ENCODE results near the gene PXMP2.
"Not testable (repeated sequence)": the region's sequence is repeated elsewhere in the genome, so short reads cannot be mapped to it uniquely, and the experiment has no call there.

The PXMP2 gene

DNA sequence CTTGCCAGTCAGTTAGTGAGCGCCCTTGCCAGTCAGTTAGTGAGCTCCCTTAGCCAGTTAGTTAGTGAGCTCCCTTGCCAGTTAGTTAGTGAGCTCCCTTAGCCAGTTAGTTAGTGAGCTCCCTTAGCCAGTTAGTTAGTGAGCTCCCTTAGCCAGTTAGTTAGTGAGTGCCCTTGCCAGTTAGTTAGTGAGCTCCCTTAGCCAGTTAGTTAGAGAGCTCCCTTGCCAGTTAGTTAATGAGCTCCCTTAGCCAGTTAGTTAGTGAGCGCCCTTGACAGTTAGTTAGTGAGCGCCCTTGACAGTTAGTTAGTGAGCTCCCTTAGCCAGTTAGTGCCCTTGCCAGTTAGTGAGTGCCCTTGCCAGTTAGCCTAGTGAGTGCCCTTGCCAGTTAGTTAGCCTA lies 7.5 kb downstream of the PXMP2 start:
- not testable (repeated sequence) for DNase-seq (ENCODE audit: low read depth)

DNA sequence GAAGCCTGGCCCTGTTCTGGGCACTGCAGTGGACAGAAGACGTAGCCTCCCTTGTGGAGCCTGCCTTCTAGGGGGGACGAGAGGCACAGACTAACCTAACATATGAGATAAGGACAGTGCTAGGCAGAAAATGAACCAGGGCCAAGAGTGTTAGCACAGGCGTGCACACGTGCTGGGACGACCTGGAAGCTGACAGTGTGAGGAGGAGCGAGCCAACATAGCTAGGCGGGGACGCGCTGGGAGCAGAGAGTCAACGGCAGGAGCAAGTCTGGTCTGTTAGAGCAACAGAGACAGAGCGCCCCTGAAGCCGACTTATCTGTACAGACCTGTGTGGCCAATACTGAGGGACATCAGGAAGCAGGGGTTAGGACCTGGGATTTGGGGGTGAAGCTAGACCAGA lies 8.0 kb downstream of the PXMP2 start:
- DNase-seq (ENCODE audit: low read depth), result no peak

DNA sequence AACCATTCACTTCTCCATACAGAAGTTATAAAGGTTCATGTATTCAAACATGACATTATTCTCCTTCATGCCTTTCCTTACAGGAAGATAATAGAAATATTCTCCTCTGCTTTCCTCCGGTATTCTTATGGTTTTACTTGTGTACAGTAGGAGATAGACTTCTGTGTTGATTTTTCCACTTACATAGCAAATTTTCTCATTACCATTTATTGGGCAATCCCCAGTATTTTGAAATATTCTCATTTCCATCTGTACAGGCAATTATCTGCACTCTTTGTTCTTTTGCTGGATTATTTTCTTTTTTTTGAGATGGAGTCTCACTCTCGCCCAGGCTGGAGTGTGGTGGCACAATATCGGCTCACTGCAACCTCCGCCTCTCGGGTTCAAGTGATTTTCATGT lies 11.0 kb downstream of the PXMP2 start:
- no peak for DNase-seq (ENCODE audit: low read depth)

DNA sequence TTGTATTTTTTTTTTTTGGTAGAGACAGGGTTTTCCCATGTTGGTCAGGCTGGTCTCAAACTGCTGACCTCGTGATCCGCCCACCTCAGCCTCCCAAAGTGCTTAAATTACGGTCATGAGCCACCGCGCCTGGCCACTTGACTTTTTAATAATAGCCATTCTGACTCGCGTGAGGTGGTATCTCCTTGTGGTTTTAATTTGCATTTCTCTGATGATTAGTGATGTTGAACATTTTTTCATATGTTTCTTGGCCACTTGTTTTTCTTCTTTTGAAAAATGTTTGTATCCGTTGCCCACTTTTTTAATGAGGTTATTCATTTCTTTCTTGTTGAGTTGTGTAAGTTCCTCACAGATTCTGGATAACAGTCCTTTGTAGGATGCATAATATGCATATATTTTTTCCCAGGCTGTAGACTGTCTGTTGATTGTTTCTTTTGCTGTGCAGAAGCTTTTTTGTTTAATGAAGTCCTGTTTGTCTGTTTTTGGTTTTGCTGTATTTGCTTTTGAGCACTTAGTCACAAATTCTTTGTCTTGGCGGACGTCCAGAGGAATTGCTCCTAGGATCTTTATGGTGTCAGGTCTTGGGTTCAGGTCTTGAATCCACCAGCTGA lies 12.9 kb downstream of the PXMP2 start:
- DNase-seq (ENCODE audit: low read depth), result no peak

DNA sequence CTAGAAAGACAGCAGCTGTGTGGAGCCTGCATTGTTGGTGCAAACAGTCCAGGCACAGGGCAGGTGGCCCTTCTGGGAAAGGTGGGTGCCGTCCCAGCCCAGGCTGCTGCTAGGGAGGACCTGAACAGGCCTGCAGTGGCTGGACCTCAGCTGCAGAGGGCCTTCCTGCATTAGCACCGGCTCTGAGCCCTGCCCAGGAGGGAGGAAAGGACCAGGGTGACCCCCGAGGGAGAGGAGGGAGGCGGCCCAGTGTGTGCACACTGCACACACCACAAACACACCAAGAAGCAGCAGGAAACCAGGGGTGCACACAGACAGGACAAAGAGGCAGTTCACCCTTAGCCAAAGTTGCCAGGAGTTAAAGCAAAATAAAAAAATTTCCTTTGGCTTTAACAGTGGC lies 15.3 kb downstream of the PXMP2 start:
- no peak for DNase-seq (ENCODE audit: low read depth)

DNA sequence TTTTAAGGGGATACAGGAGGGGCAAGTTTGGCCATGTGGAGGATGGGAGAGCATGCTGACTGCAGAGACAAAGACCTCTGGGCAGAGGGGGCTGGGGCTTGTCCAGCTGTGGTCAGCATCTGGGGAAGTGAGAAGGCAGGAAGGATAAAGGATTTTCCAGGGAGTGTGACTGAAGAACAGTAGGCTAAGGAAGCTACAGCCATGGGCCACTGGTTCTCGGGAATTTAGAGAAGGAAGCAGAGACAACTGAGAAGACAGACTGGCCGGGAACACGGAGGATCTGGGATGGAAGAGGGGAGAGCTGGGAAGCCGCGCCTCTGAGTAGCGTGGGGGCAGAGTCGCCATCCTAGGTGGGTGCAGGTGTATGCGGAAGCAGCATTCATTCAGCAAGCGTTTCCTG lies 16.3 kb downstream of the PXMP2 start:
- no peak for DNase-seq (ENCODE audit: low read depth)

DNA sequence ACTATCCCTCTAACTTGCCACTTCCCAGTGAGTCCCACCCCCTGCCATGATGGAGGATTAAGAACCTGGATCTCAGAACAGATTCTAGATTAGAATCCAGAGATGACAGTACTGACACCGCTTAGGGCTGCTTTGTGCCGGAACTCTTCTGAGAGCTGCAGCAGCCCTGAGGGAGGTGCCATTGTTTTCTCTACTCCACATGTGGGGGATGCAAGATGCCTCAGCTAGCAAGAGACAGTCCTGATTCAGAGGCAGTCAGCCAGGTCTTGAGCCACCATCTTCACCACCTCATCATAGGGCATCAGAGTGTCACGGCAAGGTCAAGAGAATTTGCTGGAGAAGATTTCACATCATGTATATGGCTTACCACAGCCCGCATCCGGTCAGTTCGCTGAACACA lies 19.9 kb downstream of the PXMP2 start:
- DNase-seq (ENCODE audit: low read depth), result no peak

DNA sequence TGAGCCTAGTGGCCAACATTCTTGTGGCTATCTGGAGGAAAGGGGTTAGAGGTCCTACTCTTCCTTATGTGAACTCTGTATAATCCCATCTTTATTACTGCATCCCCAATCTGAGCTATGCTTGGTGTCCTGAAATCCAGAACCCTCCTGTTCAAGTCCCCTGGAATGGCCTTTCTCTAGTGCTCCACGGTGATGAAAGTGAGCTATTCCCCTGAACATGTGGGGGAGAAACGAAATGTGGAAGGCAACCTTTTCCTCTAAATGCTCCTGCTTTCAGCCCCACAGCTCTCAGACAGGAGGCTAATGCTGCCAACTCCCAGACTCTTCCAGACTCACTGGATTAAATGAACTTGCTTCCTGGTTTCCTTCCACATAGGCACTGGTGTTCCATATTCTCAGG lies 20.8 kb downstream of the PXMP2 start:
- no peak for DNase-seq (ENCODE audit: low read depth)

DNA sequence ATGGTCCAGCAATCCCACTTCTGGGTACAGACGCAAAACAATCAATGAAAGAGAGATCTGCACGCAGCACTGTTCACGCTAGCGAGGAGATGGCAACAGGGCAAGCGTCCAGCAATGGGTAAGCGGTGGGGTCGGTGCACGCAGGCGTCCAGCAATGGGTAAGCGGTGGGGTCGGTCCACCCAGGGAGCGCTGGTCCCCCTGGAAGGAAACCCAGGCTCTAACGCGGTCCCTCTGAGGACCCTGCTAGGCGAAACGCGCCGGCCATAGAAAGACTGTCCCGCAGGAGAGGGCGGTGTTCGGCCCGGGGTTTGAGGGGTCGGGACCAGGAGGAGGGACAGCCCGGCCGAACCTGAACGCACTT lies 22.6 kb downstream of the PXMP2 start:
- DNase-seq (ENCODE audit: low read depth), result no peak

DNA sequence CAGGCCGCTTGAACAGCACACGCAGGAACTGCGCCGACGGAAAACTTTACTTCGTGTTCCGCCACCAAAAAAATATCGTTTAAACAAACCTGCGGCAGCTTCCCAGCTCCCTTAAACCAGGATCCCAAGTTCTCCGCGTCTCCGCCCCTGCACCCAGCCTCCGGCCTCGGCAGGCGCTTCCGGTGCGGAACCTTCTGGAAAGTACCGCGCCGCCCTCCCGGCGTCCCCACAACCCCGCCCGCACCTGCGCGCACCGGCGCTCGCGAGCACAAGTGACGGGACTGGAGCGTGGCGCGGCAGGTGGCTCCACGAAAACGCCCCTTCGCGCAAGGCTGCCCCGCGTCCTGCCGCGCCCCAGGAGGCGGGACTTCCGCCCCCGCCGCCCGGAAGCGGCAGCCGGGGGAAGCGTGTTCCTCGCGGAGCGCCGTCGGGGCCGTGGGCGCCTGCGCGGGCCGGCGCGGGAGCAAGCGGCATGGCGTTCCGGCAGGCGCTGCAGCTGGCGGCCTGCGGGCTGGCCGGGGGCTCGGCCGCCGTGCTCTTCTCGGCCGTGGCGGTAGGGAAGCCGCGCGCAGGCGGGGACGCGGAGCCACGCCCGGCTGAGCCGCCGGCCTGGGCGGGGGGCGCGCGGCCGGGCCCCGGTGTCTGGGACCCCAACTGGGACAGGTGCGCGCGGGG lies 23.2 kb downstream of the PXMP2 start, which contains the start of gene PGAM5:
TSS of gene PGAM5 (plus strand) at position 438 of the 675 bp plus-strand sequence. CDS start at position 473, 35 bp downstream.
- DNase-seq (ENCODE audit: low read depth), result peak; percentile 80

DNA sequence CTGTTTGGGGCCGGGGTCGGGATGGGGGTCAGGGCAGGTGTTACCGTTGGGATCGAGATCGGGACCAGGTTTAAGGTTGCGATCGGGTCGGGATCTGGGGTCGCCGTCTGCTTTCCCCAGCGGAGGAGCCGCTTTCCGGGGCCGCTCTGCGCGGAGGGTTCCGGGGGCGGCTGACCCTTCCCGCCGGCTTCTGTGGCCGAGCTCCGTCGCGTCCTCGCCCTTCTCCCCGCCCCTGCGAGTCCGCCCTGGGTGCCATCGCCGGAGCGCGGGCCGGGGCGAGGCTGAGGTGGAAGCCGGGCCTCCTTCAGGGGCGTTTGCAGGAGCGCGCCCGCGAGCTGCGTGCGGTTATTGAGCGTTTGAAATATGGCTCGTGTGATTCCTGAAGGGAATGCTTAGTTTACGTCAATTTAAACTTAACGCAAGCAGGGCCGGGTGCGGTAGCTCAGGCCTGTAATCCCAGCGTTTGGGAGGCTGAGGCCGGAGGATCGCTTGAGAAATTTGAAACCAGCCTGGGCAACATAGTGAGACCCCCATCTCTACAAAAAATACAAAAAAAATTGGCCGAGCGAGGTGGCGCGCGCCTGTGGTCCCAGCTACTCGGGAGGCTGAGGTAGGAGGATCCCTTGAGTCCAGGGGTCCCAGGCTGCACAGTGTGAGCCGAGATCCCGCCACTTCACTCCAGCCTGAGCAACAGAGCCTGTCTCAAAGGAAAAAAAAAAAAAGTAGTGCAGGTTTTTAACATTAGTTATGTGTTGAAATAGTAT lies 23.9 kb downstream of the PXMP2 start:
- DNase-seq (ENCODE audit: low read depth), result no peak

DNA sequence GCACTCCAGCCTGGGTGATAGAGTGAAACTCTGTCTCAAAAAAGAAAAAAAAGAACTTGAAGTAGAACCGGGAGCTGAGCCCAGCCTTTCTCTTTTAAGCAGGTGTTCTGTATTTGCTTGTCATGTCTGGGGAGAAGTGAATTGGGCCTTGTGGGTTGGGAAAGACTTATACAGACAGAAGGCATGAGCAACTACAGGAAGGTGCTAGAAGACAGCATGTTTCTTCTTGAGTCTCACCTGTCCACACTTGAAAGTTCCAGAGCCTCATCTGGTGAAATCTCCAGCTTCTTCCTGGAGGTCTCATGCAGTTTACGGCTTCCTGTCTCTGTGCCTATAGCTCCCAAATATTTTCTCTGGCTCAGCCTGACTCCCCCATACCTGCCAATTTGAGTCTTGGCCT lies 25.7 kb downstream of the PXMP2 start:
- no peak for DNase-seq (ENCODE audit: low read depth)

DNA sequence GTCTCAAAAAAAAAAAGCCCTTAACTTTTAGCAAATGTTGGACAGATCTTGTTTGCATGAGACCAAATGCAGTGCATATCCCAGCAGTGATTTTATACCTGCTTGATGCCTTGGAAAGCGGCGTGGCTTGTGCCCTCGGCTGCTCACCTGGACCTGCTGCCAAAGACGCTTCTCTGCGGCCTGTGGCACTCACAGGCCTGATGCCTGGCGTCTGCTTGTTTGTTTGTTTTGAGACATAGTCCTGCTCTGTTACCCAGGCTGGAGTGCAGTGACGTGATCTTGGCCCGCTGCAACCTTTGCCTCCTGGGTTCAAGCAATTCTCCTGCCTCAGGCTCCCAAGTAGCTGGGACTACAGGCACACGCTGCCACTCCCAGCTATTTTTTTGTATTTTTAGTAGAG lies 28.5 kb downstream of the PXMP2 start:
- no peak for DNase-seq (ENCODE audit: low read depth)

DNA sequence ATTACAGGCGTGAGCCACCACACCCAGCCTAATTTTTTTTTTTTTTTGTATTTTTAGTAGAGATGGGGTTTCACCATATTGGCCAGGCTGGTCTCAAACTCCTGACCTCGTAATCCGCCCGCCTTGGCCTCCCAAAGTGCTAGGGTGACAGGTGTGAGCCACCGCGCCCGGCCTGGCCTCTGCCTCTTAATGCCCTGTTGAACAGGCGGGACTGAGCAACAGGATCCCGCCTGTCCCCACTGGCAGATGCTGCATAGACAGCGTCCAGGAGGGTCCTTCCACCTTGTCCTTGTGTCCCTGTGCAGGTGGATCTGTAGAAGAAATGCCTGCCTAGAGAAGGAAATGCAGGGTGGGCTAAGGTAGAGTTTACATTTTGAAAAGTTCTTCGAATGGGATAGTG lies 29.0 kb downstream of the PXMP2 start:
- DNase-seq (ENCODE audit: low read depth), result no peak

DNA sequence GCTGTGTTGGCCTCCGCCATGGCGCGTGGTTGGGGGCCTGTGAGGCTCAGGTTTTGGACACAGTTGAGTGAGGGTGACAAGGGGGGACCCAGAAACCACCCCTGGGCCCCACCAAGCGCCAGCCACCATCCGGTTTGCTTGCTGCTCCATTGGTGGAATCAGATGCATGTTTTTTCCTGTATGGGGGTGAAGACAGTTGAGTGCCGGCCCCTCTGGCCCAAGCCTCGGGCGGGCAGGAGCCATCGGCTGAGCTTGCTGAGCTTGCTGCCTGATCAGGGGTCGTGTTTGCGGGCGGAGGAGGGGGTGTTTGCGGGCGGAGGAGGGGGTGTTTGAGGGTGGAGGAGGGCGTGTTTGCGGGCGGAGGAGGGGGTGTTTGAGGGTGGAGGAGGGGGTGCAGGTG lies 29.6 kb downstream of the PXMP2 start:
- DNase-seq (ENCODE audit: low read depth), result no peak

DNA sequence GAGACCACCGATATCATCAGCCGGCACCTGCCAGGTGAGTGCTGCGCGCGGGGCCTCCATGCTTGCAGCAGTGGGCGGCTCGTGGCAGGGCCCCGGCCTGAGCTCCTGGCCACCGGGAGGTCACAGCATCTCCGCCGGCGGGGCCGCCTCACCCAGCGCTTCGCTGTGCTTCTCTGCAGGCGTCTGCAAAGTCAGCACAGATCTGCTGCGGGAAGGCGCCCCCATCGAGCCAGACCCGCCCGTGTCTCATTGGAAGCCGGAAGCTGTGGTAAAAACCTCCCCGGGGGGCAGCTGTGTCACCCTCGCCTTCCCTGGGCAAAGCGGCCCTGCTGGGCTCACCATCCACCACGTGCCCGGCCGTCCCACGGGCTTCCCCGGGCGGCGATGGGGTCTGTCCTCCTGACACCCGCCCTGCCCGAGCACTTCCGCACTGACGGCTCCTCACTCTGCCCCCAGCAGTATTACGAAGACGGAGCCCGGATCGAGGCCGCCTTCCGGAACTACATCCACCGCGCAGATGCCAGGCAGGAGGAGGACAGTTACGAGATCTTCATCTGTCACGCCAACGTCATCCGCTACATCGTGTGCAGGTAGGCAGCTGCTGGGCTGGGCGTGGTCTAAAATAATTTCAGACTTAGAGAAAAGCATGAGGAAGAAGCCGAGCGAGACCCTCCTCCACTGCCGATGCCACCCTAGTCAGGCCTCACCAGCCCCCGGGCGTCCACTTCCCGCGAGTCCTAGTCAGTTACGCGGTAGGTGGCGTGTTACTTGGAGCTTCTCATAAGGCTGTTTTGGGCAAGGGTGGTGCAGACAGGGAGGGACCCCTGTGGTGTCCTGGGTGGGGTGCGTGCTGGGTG lies 30.4 kb downstream of the PXMP2 start:
- DNase-seq (ENCODE audit: low read depth), result no peak

DNA sequence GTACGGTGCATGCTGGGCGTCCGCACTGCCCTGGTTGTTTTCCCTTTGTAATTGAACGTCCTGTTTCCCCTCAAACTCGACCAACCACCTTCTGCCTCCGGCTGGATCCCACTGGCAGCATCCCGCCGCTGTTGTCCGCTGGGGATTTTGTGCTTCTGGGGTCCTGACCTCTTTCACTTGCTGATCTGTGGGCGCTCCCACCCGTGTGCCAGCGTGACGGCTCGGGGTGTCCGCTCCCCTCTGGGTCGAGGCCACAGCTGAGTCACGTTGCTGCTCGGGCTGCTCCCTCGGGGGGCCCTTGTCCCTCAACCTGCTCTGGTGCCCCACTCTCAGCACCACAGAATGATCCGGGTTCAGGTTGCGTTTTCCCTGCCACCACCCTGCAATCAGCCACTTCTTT lies 31.3 kb downstream of the PXMP2 start:
- no peak for DNase-seq (ENCODE audit: low read depth)

DNA sequence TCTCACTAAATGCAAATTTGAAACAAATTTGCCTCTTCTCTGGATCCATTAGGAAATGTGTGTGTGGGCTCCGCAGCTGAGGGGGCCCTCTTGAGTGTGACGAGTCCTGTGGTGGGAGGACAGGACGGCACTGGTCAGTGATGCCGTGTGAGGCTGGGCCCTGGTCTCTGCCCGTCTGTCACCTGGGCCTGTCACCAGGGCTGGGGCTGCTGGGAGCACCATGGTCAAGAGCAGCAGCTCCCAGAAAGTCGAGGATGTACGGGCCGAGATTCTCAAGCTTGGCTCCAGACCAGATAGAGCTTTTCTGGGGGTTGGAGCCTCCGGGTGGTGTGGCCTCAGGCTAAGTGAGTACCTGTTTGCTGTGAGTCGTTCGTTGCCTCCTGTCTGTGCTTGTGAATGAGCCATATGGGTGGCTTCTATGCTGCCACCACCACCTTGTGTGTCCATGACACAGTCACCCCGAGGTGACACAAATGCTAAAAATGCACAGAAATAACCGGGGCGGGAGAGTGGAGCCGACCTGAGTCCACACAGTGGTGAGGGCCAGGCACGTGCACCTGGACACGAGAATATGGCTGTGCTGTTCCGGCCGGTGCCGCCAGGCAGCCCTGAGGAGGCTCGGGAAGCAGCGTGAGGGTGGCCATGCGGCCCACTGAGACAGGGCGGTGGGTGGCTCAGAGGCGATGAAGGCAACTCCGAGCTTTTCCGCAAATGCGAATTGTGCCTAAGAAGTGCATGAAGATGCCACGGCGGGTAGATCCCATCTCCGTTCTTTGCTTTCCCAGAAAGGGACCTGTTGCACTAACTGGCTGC lies 32.0 kb downstream of the PXMP2 start:
- DNase-seq (ENCODE audit: low read depth), result no peak

DNA sequence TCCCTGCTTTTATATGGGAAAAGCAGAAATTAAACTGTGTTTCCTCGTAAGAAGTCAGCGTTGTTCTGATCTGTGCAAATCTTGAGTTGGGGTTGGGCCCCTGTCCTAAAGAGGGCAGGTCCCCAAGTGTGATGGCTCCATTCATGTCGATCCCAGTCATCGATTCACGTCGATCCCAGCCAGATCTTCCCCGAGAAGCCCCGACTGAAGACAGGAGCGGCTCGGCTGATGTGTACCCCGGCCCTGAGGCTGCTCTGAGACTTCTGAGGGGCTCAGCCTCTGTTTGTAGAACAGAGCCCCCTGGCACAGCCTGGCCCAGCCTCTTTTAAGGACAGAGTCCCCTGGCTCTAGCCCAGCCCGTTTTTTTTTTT lies 32.6 kb downstream of the PXMP2 start:
- no peak for DNase-seq (ENCODE audit: low read depth)

DNA sequence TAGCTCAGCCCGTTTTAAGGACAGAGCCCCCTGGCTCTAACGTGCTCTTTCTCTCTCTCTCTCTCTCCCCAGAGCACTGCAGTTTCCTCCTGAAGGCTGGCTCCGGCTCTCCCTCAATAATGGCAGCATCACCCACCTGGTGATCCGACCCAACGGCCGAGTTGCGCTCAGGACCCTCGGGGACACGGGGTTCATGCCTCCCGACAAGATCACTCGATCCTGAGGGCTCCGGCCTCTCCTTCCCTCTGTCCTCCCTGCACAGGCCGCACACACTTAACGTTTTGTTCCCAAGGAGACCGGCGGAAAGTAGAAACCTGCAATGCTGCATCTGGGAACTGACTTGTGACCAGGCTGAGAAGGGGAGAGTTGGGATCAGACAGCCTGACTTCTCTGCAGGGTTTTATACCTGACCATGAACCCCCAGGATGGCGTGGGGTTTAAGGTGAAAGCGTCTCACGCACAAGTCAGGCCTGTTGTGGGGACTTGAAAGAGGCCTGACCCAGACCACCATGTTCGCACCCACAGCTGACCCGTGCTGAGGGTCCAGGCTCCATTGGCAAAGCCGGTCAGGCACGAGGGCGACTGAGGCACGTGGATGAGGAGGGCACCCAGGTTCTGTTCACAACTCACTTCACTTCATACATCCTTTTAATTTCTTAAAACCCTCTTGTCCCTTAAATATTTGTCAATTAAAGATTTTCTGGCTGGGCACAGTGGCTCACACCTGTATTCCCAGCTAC lies 33.4 kb downstream of the PXMP2 start:
- no peak for DNase-seq (ENCODE audit: low read depth)
